Left lung (tissue), 10 donors: ENCODE data around the gene DOCK4. TPM values are rescaled to one million over a fixed set of nuclear protein-coding genes. Genes with fewer than 3 reads are reported as not detected.

Experiments
- ATAC-seq: fragments of 200-7000 bp; cut with Tn5 transposase; one replicate; pipeline ENCODE4 v1.9.1; 2020; ENCODE audit warnings: moderate library complexity
- DNase-seq, 4 donors: peaks; one replicate each; pipeline ENCODE4 v3.0.0-alpha.2; 2013 to 2020
- H3K27ac ChIP-seq, 2 donors: fragments of 200-600 bp; sonication (generic) in 1 of 2; one replicate each; pipeline versions ENCODE4 v1.5.0 to v1.8.0; 2020 to 2021
- H3K27me3 ChIP-seq, 2 donors: fragments of 200-600 bp; sonication (generic) in 1 of 2; one replicate each; pipeline versions ENCODE4 v1.5.0 to v1.8.0; 2020 to 2021
- H3K36me3 ChIP-seq, 2 donors: fragments of 200-600 bp; sonication (generic) in 1 of 2; one replicate each; pipeline versions ENCODE4 v1.5.0 to v1.8.0; 2020 to 2021
- H3K4me1 ChIP-seq, 2 donors: fragments of 200-600 bp; one replicate each; pipeline ENCODE4 v1.8.0; 2021
- H3K4me3 ChIP-seq, 2 donors: fragments of 200-600 bp; sonication (generic) in 1 of 2; one replicate each; pipeline versions ENCODE4 v1.5.0 to v1.8.0; 2020 to 2021; ENCODE audit warnings: mild to moderate bottlenecking in 1 of 2
- H3K9me3 ChIP-seq, 2 donors: fragments of 200-600 bp; sonication (generic) in 1 of 2; one replicate each; pipeline versions ENCODE4 v1.5.0 to v1.8.0; 2020 to 2021
- intact Hi-C, 2 donors: fragments of 100-400 bp; cut with DNase I; formaldehyde crosslinking; loops; one replicate each; pipeline versions ENCODE4 v1.11.2 to v1.14.2; 2022
- polyA plus RNA-seq, 6 donors: library from polyadenylated mRNA; unstranded; fragments of 120-200 nt; gene quantifications; one replicate each; pipeline ENCODE4 v1.2.1, GENCODE V29; 2013; ENCODE audit not compliant: insufficient read length in 6 of 6
- total RNA-seq, 2 donors: library from RNA; stranded (reverse); fragmentation: NEBNext Ultra II Directional; extraction: Animal tissue kit (Norgen Biotek cat#: 25700); gene quantifications; one replicate each; pipeline ENCODE4 v1.2.1, GENCODE V29; 2021
- TF ChIP-seq, protein P1 (sequence below), 2 donors: fragments of 200-600 bp; sonication (generic) in 1 of 2; IDR thresholded peaks; one replicate each; pipeline versions ENCODE4 v1.5.0 to v1.8.0; 2021; ENCODE audit warnings: antibody characterized with exemption in 2 of 2
- donor health status: DM: no; HTN: yes; CAD: no.
- donor health status: DM: no; HTN: no; CAD: no.

DOCK4 gene
- total and polyA plus RNA-seq, 8 donors: 38.9 to 64.3 (median 52.5) TPM

DNA sequence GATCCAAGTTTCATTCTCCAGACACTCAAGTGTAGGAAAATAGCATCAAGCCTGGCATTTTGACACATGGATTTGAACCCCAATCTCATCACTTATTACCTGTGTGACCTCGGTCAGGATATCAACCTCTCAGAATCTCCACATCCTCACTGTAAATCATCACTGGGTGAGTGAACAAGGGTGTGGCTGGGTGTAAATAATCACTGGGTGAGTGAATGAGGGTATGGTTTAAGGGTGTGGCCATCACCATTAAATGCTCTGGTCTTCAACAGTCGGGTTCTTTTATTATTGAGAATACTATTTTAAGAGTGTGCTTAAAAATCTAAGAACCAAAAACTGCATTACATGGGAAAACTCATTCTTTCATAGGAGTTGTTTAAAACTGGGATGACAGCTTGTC lies 200.1 kb downstream of the DOCK4 start:
- H3K9me3 ChIP-seq: no peaks in the 10 kb centered on the region
- TF ChIP-seq, protein P1, sequence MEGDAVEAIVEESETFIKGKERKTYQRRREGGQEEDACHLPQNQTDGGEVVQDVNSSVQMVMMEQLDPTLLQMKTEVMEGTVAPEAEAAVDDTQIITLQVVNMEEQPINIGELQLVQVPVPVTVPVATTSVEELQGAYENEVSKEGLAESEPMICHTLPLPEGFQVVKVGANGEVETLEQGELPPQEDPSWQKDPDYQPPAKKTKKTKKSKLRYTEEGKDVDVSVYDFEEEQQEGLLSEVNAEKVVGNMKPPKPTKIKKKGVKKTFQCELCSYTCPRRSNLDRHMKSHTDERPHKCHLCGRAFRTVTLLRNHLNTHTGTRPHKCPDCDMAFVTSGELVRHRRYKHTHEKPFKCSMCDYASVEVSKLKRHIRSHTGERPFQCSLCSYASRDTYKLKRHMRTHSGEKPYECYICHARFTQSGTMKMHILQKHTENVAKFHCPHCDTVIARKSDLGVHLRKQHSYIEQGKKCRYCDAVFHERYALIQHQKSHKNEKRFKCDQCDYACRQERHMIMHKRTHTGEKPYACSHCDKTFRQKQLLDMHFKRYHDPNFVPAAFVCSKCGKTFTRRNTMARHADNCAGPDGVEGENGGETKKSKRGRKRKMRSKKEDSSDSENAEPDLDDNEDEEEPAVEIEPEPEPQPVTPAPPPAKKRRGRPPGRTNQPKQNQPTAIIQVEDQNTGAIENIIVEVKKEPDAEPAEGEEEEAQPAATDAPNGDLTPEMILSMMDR (IDR thresholded peaks at IDR 0.05): no peak
- DNase-seq (no peak), ATAC-seq (no peak)
- no peaks in the 10 kb centered on the region for H3K36me3 ChIP-seq
- intact Hi-C loops: no loop called here
- no peaks in the 10 kb centered on the region for H3K27me3 ChIP-seq
- no peak overlapping the region for H3K4me3 ChIP-seq
- peaks cover 0 to 26% of the 10 kb centered on the region in 2 donors for H3K4me1 ChIP-seq
- no peak overlapping the region for H3K27ac ChIP-seq

DNA sequence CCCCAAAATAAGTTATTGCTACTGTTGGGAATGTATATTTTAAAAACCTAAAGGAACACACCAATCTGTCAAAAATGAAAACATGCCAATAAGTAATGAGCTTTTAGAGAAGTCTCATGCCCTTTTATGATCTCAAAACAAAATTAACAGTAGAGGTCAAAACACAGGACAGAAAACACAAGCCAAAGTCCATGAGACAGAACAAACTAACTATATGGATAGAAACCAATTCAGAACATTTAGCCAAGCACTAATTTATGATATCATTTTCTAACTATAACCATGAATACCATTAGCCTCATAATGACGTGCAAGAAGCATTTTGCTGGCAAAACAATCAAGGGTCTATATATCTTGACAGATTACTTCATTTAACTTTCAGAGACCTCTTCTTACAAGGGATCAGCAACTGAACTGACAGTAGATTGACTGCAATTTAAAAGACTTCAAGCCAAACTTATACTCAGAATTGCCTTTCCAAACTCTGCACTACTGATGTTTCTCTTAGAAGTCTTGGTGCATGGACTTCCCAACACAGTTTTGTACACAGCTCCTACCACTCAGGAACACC lies 200.9 kb downstream of the DOCK4 start:
- TF ChIP-seq, protein P1 (IDR thresholded peaks at IDR 0.05): no peak
- Histone ChIP-seq H3K27me3 (no peaks in the 10 kb centered on the region), H3K4me1 (peaks cover 0 to 18% of the 10 kb centered on the region in 2 donors), H3K4me3 (no peak overlapping the region), H3K9me3 (no peaks in the 10 kb centered on the region), H3K36me3 (no peaks in the 10 kb centered on the region), H3K27ac (no peak overlapping the region)
- intact Hi-C loops: no loop called here
- ATAC-seq (no peak), DNase-seq (peak in 2 of 4 donors; percentile 75 to 83)

- Histone ChIP-seq H3K9me3 (no peaks in the 10 kb centered on the region), H3K36me3 (no peaks in the 10 kb centered on the region), H3K4me1 (peaks cover 0 to 4% of the 10 kb centered on the region in 2 donors), H3K4me3 (no peak overlapping the region), H3K27ac (peak overlapping the region in 1 of 2 donors; percentile 45), H3K27me3 (no peaks in the 10 kb centered on the region)
- intact Hi-C loops: no loop called here
- TF ChIP-seq, protein P1 (IDR thresholded peaks at IDR 0.05): no peak
- DNase-seq: no peak
- ATAC-seq: peak; percentile 49
Measured at GRCh38 chr7:112001091-112001826, 204.9 kb downstream of the DOCK4 start.

- no peaks in the 10 kb centered on the region for H3K27me3 ChIP-seq
- TF ChIP-seq, protein P1 (IDR thresholded peaks at IDR 0.05): no peak
- no peak for DNase-seq
- no peaks in the 10 kb centered on the region for H3K36me3 ChIP-seq
- H3K4me1 ChIP-seq: no peaks in the 10 kb centered on the region
- no peak overlapping the region for H3K4me3 ChIP-seq
- no peak for ATAC-seq
- peak overlapping the region in 1 of 2 donors; percentile 5 for H3K27ac ChIP-seq
- intact Hi-C loops: no loop called here
- H3K9me3 ChIP-seq: no peaks in the 10 kb centered on the region
Measured at GRCh38 chr7:111998326-111998725, 207.9 kb downstream of the DOCK4 start.

DNA sequence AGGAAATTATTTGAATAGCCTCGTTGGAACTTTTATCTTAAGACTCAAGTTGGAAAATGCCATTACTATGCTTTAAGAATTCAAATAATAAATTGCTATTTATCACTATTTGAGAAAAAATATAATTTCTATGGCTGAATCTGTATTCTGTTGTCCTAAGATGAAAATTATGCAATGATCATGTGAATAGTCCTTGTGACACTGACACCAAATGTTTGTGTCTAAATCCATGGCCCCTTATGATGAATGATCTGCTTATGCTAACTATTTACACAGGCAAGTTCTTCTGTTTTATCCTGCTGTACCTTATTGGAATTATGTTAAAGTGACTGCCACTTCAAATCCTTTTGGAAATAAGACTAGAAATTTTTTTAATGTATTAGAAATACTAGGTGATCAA lies 208.7 kb downstream of the DOCK4 start:
- no peaks in the 10 kb centered on the region for H3K4me1 ChIP-seq
- TF ChIP-seq, protein P1 (IDR thresholded peaks at IDR 0.05): no peak
- no peaks in the 10 kb centered on the region for H3K9me3 ChIP-seq
- intact Hi-C loops: no loop called here
- DNase-seq (no peak), ATAC-seq (no peak)
- no peaks in the 10 kb centered on the region for H3K27me3 ChIP-seq
- no peaks in the 10 kb centered on the region for H3K36me3 ChIP-seq
- H3K4me3 ChIP-seq: no peak overlapping the region
- no peak overlapping the region for H3K27ac ChIP-seq
